WTC11 (cell line): ENCODE results near the gene FANCC.

ENCODE experiments used
- CREB1 ChIP-seq: sonication (generic); formaldehyde crosslinking; IDR thresholded peaks from 2 replicates; pipeline ENCODE4 v1.8.0; 2023; ENCODE audit warnings: mild to moderate bottlenecking, missing genetic modification reagents
- CREM ChIP-seq: sonication (generic); formaldehyde crosslinking; IDR thresholded peaks from 2 replicates; pipeline ENCODE4 v1.8.1; 2022; ENCODE audit warnings: mild to moderate bottlenecking, missing genetic modification reagents, moderate library complexity
- MXD4 ChIP-seq: fragments of 250-450 bp; sonication (Bioruptor Pico); IDR thresholded peaks from 2 replicates; pipeline ENCODE4 v1.8.0; 2021; ENCODE audit warnings: mild to moderate bottlenecking, moderate library complexity, borderline replicate concordance
- SMAD4 ChIP-seq: sonication (generic); formaldehyde crosslinking; IDR thresholded peaks from 2 replicates; pipeline ENCODE4 v1.8.0; 2022; ENCODE audit warnings: mild to moderate bottlenecking, missing genetic modification reagents
- TCF7 ChIP-seq: sonication (generic); formaldehyde crosslinking; IDR thresholded peaks from 2 replicates; pipeline ENCODE4 v1.8.0; 2022; ENCODE audit warnings: mild to moderate bottlenecking, low read depth, missing genetic modification reagents, moderate library complexity
- TEAD4 ChIP-seq: sonication (generic); formaldehyde crosslinking; IDR thresholded peaks from 2 replicates; pipeline ENCODE4 v1.8.0; 2022; ENCODE audit warnings: mild to moderate bottlenecking, missing genetic modification reagents
- TF ChIP-seq, protein P1 (sequence below): sonication (generic); formaldehyde crosslinking; IDR thresholded peaks from 2 replicates; pipeline ENCODE4 v1.8.1; 2023; ENCODE audit warnings: mild to moderate bottlenecking, missing genetic modification reagents, borderline replicate concordance
- TF ChIP-seq, protein P2 (sequence below): fragments of 200-600 bp; IDR thresholded peaks from 2 replicates; pipeline ENCODE4 v1.8.0; 2022; ENCODE audit warnings: antibody characterized with exemption
- TF ChIP-seq, protein P3 (sequence below): sonication (generic); formaldehyde crosslinking; IDR thresholded peaks from 2 replicates; pipeline ENCODE4 v1.8.0; 2022; ENCODE audit warnings: mild to moderate bottlenecking, missing genetic modification reagents
- TF ChIP-seq, protein P4 (sequence below): sonication (generic); formaldehyde crosslinking; IDR thresholded peaks from 2 replicates; pipeline ENCODE4 v1.8.1; 2023; ENCODE audit warnings: mild to moderate bottlenecking, missing genetic modification reagents, moderate library complexity
- TF ChIP-seq, protein P5 (sequence below): sonication (generic); formaldehyde crosslinking; IDR thresholded peaks from 2 replicates; pipeline ENCODE4 v1.8.0; 2022; ENCODE audit warnings: mild to moderate bottlenecking, missing genetic modification reagents

DNA sequence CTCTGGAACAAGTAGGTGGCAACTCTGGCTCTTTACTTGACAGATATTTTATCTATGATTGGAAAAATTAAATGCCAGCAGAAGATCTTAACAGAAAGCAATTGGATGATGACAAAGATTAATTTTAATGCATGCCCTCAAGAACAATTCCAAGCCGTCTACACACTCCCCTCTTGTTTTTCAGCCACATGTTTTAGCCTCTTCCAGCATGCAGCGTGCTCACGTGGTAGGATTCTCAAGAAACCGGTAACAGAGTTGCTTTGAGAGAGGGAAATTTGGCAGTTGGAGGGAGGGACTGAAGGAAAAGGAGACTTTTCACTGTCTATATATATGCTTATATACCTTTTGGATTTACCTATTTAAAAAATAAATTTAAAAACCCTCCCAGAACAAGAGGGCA, 48.3 kb upstream of the FANCC start:
- TF ChIP-seq MXD4 (no peak), CREB1 (no peak), SMAD4 (CRISPR knock-in tag) (no peak), TEAD4 (CRISPR knock-in tag) (no peak), TCF7 (CRISPR knock-in tag) (no peak), CREM (CRISPR knock-in tag) (no peak)
- TF ChIP-seq, protein P1, sequence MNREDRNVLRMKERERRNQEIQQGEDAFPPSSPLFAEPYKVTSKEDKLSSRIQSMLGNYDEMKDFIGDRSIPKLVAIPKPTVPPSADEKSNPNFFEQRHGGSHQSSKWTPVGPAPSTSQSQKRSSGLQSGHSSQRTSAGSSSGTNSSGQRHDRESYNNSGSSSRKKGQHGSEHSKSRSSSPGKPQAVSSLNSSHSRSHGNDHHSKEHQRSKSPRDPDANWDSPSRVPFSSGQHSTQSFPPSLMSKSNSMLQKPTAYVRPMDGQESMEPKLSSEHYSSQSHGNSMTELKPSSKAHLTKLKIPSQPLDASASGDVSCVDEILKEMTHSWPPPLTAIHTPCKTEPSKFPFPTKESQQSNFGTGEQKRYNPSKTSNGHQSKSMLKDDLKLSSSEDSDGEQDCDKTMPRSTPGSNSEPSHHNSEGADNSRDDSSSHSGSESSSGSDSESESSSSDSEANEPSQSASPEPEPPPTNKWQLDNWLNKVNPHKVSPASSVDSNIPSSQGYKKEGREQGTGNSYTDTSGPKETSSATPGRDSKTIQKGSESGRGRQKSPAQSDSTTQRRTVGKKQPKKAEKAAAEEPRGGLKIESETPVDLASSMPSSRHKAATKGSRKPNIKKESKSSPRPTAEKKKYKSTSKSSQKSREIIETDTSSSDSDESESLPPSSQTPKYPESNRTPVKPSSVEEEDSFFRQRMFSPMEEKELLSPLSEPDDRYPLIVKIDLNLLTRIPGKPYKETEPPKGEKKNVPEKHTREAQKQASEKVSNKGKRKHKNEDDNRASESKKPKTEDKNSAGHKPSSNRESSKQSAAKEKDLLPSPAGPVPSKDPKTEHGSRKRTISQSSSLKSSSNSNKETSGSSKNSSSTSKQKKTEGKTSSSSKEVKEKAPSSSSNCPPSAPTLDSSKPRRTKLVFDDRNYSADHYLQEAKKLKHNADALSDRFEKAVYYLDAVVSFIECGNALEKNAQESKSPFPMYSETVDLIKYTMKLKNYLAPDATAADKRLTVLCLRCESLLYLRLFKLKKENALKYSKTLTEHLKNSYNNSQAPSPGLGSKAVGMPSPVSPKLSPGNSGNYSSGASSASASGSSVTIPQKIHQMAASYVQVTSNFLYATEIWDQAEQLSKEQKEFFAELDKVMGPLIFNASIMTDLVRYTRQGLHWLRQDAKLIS (CRISPR knock-in tag), result no peak
- TF ChIP-seq, protein P2, sequence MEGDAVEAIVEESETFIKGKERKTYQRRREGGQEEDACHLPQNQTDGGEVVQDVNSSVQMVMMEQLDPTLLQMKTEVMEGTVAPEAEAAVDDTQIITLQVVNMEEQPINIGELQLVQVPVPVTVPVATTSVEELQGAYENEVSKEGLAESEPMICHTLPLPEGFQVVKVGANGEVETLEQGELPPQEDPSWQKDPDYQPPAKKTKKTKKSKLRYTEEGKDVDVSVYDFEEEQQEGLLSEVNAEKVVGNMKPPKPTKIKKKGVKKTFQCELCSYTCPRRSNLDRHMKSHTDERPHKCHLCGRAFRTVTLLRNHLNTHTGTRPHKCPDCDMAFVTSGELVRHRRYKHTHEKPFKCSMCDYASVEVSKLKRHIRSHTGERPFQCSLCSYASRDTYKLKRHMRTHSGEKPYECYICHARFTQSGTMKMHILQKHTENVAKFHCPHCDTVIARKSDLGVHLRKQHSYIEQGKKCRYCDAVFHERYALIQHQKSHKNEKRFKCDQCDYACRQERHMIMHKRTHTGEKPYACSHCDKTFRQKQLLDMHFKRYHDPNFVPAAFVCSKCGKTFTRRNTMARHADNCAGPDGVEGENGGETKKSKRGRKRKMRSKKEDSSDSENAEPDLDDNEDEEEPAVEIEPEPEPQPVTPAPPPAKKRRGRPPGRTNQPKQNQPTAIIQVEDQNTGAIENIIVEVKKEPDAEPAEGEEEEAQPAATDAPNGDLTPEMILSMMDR, result no peak
- TF ChIP-seq, protein P3, sequence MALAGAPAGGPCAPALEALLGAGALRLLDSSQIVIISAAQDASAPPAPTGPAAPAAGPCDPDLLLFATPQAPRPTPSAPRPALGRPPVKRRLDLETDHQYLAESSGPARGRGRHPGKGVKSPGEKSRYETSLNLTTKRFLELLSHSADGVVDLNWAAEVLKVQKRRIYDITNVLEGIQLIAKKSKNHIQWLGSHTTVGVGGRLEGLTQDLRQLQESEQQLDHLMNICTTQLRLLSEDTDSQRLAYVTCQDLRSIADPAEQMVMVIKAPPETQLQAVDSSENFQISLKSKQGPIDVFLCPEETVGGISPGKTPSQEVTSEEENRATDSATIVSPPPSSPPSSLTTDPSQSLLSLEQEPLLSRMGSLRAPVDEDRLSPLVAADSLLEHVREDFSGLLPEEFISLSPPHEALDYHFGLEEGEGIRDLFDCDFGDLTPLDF (CRISPR knock-in tag), result no peak
- TF ChIP-seq, protein P4, sequence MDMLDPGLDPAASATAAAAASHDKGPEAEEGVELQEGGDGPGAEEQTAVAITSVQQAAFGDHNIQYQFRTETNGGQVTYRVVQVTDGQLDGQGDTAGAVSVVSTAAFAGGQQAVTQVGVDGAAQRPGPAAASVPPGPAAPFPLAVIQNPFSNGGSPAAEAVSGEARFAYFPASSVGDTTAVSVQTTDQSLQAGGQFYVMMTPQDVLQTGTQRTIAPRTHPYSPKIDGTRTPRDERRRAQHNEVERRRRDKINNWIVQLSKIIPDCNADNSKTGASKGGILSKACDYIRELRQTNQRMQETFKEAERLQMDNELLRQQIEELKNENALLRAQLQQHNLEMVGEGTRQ (CRISPR knock-in tag), result no peak
- TF ChIP-seq, protein P5, sequence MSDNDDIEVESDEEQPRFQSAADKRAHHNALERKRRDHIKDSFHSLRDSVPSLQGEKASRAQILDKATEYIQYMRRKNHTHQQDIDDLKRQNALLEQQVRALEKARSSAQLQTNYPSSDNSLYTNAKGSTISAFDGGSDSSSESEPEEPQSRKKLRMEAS (CRISPR knock-in tag), result peak; percentile 29; the same call in 1 of the 2 replicates
